ENCODE data around the gene GGT7.
"Not testable (repeated sequence)": the region's sequence is repeated elsewhere in the genome, so short reads cannot be mapped to it uniquely, and the experiment has no call there.

GGT7 gene

GRCh38 chr20:34842143-34842542 is 30.5 kb downstream of the GGT7 start:
- FAIRE-seq (no peak), DNase-seq (ENCODE audit: insufficient read length, low spot score) (no peak)
- TF ChIP-seq POLR2A (IDR thresholded peaks at IDR 0.05; ENCODE audit: low read depth, low read length): no peak

- no peak for TF ChIP-seq POLR2A (IDR thresholded peaks at IDR 0.05; ENCODE audit: low read depth, low read length)
- no peak for FAIRE-seq
These were observed 38.2 kb downstream of the GGT7 start for GRCh38 chr20:34834459-34834893.

GRCh38 chr20:34831936-34832335 is 40.7 kb downstream of the GGT7 start:
- FAIRE-seq (no peak), DNase-seq (ENCODE audit: insufficient read length, low spot score) (no peak)
- TF ChIP-seq POLR2A (IDR thresholded peaks at IDR 0.05; ENCODE audit: low read depth, low read length): no peak

More at GRCh38 chr20:34834459-34834893, 38.2 kb downstream of the GGT7 start:
- peak; percentile 25 for DNase-seq (ENCODE audit: insufficient read length, low spot score)

GRCh38 chr20:34829191-34829590 is 43.5 kb downstream of the GGT7 start:
- DNase-seq (ENCODE audit: insufficient read length, low spot score) (no peak), FAIRE-seq (no peak)
- no peak for TF ChIP-seq POLR2A (IDR thresholded peaks at IDR 0.05; ENCODE audit: low read depth, low read length)

GRCh38 chr20:34825530-34826362 is 46.9 kb downstream of the GGT7 start, which contains the start of gene NCOA6:
Gene NCOA6 (minus strand): TSS chr20:34825651. CDS start chr20:34782355, 43,296 bp downstream.
- no peak for FAIRE-seq
- peak; percentile 33; the same call in 1 of the 2 replicates for TF ChIP-seq POLR2A (IDR thresholded peaks at IDR 0.05; ENCODE audit: low read depth, low read length)
- DNase-seq (ENCODE audit: insufficient read length, low spot score): peak; percentile 85

GRCh38 chr20:34824806-34825529 is 47.7 kb downstream of the GGT7 start:
- TF ChIP-seq POLR2A (IDR thresholded peaks at IDR 0.05; ENCODE audit: low read depth, low read length): 0 out of 2 replicates have a peak, but pooled peaks have one; percentile 15
- peak; percentile 52 for DNase-seq (ENCODE audit: insufficient read length, low spot score)
- no peak for FAIRE-seq

GRCh38 chr20:34824452-34824805 is 48.2 kb downstream of the GGT7 start:
- peak; percentile 63 for DNase-seq (ENCODE audit: insufficient read length, low spot score)
- TF ChIP-seq POLR2A (IDR thresholded peaks at IDR 0.05; ENCODE audit: low read depth, low read length): peak; percentile 45; the same call in 1 of the 2 replicates
- peak; percentile 78 for FAIRE-seq

GRCh38 chr20:34824026-34824425 is 48.6 kb downstream of the GGT7 start:
- FAIRE-seq (no peak), DNase-seq (ENCODE audit: insufficient read length, low spot score) (no peak)
- no peak for TF ChIP-seq POLR2A (IDR thresholded peaks at IDR 0.05; ENCODE audit: low read depth, low read length)

- DNase-seq (ENCODE audit: insufficient read length, low spot score) (no peak), FAIRE-seq (no peak)
- TF ChIP-seq POLR2A (IDR thresholded peaks at IDR 0.05; ENCODE audit: low read depth, low read length): no peak
These were observed 51.7 kb downstream of the GGT7 start for GRCh38 chr20:34820805-34821578.

GRCh38 chr20:34817801-34818200 is 54.9 kb downstream of the GGT7 start:
- FAIRE-seq (no peak), DNase-seq (ENCODE audit: insufficient read length, low spot score) (no peak)
- TF ChIP-seq POLR2A (IDR thresholded peaks at IDR 0.05; ENCODE audit: low read depth, low read length): no peak

GRCh38 chr20:34817072-34817471 is 55.6 kb downstream of the GGT7 start:
- DNase-seq (ENCODE audit: insufficient read length, low spot score): no peak
- TF ChIP-seq POLR2A (IDR thresholded peaks at IDR 0.05; ENCODE audit: low read depth, low read length): no peak
- FAIRE-seq: no peak

GRCh38 chr20:34815636-34816035 is 57.0 kb downstream of the GGT7 start:
- FAIRE-seq: no peak
- TF ChIP-seq POLR2A (IDR thresholded peaks at IDR 0.05; ENCODE audit: low read depth, low read length): no peak

GRCh38 chr20:34808583-34808982 is 64.1 kb downstream of the GGT7 start:
- FAIRE-seq: no peak
- DNase-seq (ENCODE audit: insufficient read length, low spot score): no peak
- no peak for TF ChIP-seq POLR2A (IDR thresholded peaks at IDR 0.05; ENCODE audit: low read depth, low read length)

More at GRCh38 chr20:34815636-34816035, 57.0 kb downstream of the GGT7 start:
- DNase-seq (ENCODE audit: insufficient read length, low spot score): no peak

GRCh38 chr20:34807944-34808465 is 64.7 kb downstream of the GGT7 start:
- not testable (repeated sequence) for FAIRE-seq; DNase-seq (ENCODE audit: insufficient read length, low spot score)

All from H54 (cell line).